Peyer's patch (tissue), 4 donors: ENCODE measurements around the gene CCDC200. TPM values are rescaled to one million over a fixed set of nuclear protein-coding genes. Genes with fewer than 3 reads are reported as not detected.
"Not testable (repeated sequence)": the region's sequence is repeated elsewhere in the genome, so short reads cannot be mapped to it uniquely, and the experiment has no call there.

Experiments
- DNase-seq, 3 donors: peaks; one replicate each; pipeline ENCODE4 v3.0.0-alpha.2; 2017 to 2019
- H3K27ac ChIP-seq, 4 donors: fragments of 200-600 bp; sonication (generic); one replicate each; pipeline ENCODE4 v1.5.1; 2016 to 2019
- H3K27me3 ChIP-seq, 2 donors: fragments of 200-600 bp; sonication (generic); one replicate each; pipeline ENCODE4 v1.5.1; 2019
- H3K36me3 ChIP-seq, 3 donors: fragments of 200-600 bp; sonication (generic); one replicate each; pipeline ENCODE4 v1.5.1; 2016 to 2019
- H3K4me1 ChIP-seq, 4 donors: fragments of 200-600 bp; sonication (generic); one replicate each; pipeline ENCODE4 v1.5.1; 2016 to 2019
- H3K4me3 ChIP-seq, 4 donors: fragments of 200-600 bp; sonication (generic); 1 replicate in 3 of 4; 2 replicates in 1 of 4; pipeline ENCODE4 v1.5.1; 2016 to 2019; ENCODE audit warnings: mild to moderate bottlenecking in 1 of 4
- H3K9me3 ChIP-seq, 4 donors: fragments of 200-600 bp; sonication (generic); one replicate each; pipeline ENCODE4 v1.5.1; 2016 to 2019; ENCODE audit warnings: mild to moderate bottlenecking in 1 of 4
- total RNA-seq, 4 donors: library from RNA; depleted of rRNA; stranded (reverse); fragments of >200 nt; gene quantifications; one replicate each; pipeline ENCODE4 v1.1.0, GENCODE V29; 2016

The CCDC200 gene
- total RNA-seq, result 1 to 10 TPM in 1 of 4 donors, not detected in 3; 1.5 TPM

- DNase-seq, H3K36me3 ChIP-seq, H3K27ac ChIP-seq, H3K4me1 ChIP-seq, H3K4me3 ChIP-seq, H3K27me3 ChIP-seq, H3K9me3 ChIP-seq: not testable (repeated sequence)
Measured at GRCh38 chr17:43228020-43228782, at the start of gene CCDC200. Gene CCDC200 (minus strand): TSS chr17:43228623. CDS start chr17:43228554, 69 bp downstream.

- H3K9me3 ChIP-seq, H3K27me3 ChIP-seq, H3K36me3 ChIP-seq, H3K4me1 ChIP-seq, DNase-seq, H3K4me3 ChIP-seq, H3K27ac ChIP-seq: not testable (repeated sequence)
Measured at GRCh38 chr17:43272914-43273313, 44.5 kb upstream of the CCDC200 start.

GRCh38 chr17:43272483-43272882 is 44.1 kb upstream of the CCDC200 start:
- H3K27ac ChIP-seq, H3K9me3 ChIP-seq, H3K4me1 ChIP-seq, DNase-seq, H3K36me3 ChIP-seq, H3K27me3 ChIP-seq, H3K4me3 ChIP-seq: not testable (repeated sequence)

- not testable (repeated sequence) for H3K4me3 ChIP-seq, H3K27me3 ChIP-seq, H3K9me3 ChIP-seq, DNase-seq, H3K4me1 ChIP-seq, H3K36me3 ChIP-seq, H3K27ac ChIP-seq
Measured at GRCh38 chr17:43270552-43271504, 42.4 kb upstream of the CCDC200 start.

GRCh38 chr17:43246456-43246855 is 18.0 kb upstream of the CCDC200 start:
- H3K27me3 ChIP-seq, H3K4me1 ChIP-seq, H3K36me3 ChIP-seq, DNase-seq, H3K9me3 ChIP-seq: not testable (repeated sequence)
- Histone ChIP-seq H3K4me3 (peak overlapping the region in 2 of 4 donors; percentile 26 to 44), H3K27ac (peak overlapping the region in 3 of 4 donors; percentile 51 to 72 (median 66))

- not testable (repeated sequence) for H3K9me3 ChIP-seq, H3K36me3 ChIP-seq, H3K4me3 ChIP-seq, DNase-seq, H3K27me3 ChIP-seq, H3K4me1 ChIP-seq, H3K27ac ChIP-seq
Measured at GRCh38 chr17:43240596-43241352, 12.4 kb upstream of the CCDC200 start.

- not testable (repeated sequence) for H3K9me3 ChIP-seq, H3K27me3 ChIP-seq
Measured at GRCh38 chr17:43239597-43239996, 11.2 kb upstream of the CCDC200 start.

GRCh38 chr17:43233877-43234276 is 5.5 kb upstream of the CCDC200 start, which contains the start of gene RNU2-1:
Gene RNU2-1 (minus strand): TSS chr17:43233977.
- not testable (repeated sequence) for H3K4me1 ChIP-seq, H3K9me3 ChIP-seq

More at GRCh38 chr17:43239597-43239996, 11.2 kb upstream of the CCDC200 start:
- not testable (repeated sequence) for H3K4me1 ChIP-seq, H3K27ac ChIP-seq, H3K36me3 ChIP-seq, H3K4me3 ChIP-seq, DNase-seq

GRCh38 chr17:43233263-43233662 is 4.8 kb upstream of the CCDC200 start:
- H3K36me3 ChIP-seq, H3K27ac ChIP-seq, DNase-seq, H3K4me3 ChIP-seq, H3K9me3 ChIP-seq, H3K27me3 ChIP-seq, H3K4me1 ChIP-seq: not testable (repeated sequence)

More at GRCh38 chr17:43233877-43234276, 5.5 kb upstream of the CCDC200 start, which contains the start of gene RNU2-1:
- H3K36me3 ChIP-seq, H3K27me3 ChIP-seq, H3K27ac ChIP-seq, DNase-seq, H3K4me3 ChIP-seq: not testable (repeated sequence)

- not testable (repeated sequence) for H3K27me3 ChIP-seq, H3K9me3 ChIP-seq, H3K36me3 ChIP-seq, H3K4me1 ChIP-seq
- H3K4me3 ChIP-seq, result peak overlapping the region in 2 of 4 donors; percentile 2 to 6
- DNase-seq, result peak; percentile 31 to 67 (median 44)
- peak overlapping the region in 3 of 4 donors; percentile 28 to 42 (median 37) for H3K27ac ChIP-seq
Measured at GRCh38 chr17:43232021-43232699, 3.7 kb upstream of the CCDC200 start.

GRCh38 chr17:43231205-43232020 is 3.0 kb upstream of the CCDC200 start:
- not testable (repeated sequence) for H3K27me3 ChIP-seq, H3K36me3 ChIP-seq, H3K4me1 ChIP-seq, H3K9me3 ChIP-seq
- peak in 1 of 3 donors; percentile 38 for DNase-seq
- Histone ChIP-seq H3K4me3 (peak overlapping the region in 2 of 4 donors; percentile 2 to 6), H3K27ac (peak overlapping the region in 3 of 4 donors; percentile 28 to 42 (median 37))
